ENCODE data around the gene PLA2G2C.

The PLA2G2C gene

DNA sequence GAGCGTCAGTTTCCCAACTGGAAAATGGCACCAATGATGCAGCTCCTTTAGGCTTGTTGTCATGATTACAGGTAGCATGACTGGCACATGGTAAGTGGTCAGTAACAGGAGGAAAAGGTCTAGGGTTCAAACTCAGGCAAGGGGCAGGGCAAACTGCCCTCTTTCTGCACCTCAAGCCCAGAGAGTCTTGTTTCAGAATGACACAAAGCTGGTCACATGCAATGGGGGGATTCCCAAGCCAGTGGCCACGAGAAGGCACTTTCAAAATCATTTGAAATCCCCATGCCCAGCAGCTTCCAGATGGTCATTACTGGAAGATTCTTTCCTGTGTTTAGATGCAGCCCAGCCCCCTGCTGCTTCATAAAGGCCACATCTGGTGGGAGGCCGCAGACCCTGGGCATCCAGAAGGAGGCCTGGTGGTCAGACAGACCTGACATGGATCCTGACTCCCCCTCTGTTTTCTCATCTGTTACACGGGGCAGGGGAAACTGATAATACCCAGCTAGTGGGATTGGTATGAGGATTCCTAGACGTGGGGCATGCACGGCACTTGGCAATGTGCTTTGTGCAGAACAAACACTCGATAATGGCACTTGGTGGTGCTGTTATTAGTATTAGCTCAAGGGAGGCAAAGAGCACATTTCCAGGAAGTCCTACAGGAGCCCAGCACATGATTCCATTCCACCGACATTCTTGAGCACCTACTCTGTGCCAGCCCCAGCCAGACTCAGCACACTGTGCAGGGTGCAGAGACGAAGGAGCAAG, 60.1 kb downstream of the PLA2G2C start:
- no peak for TF ChIP-seq TAF1 (IDR thresholded peaks at IDR 0.05; ENCODE audit: borderline replicate concordance, insufficient read depth, low read length)
- no peak for TF ChIP-seq FOXP2 (optimal IDR thresholded peaks at IDR 0.05; ENCODE audit: borderline replicate concordance, extremely low read depth, extremely low read length, insufficient read depth)
- TF ChIP-seq POLR2AphosphoS5 (IDR thresholded peaks at IDR 0.05; ENCODE audit: low read depth, low read length): no peak
- no peak for TF ChIP-seq SIN3A (IDR thresholded peaks at IDR 0.05; ENCODE audit: borderline replicate concordance, insufficient read depth, low read length)
- TF ChIP-seq, protein P1, sequence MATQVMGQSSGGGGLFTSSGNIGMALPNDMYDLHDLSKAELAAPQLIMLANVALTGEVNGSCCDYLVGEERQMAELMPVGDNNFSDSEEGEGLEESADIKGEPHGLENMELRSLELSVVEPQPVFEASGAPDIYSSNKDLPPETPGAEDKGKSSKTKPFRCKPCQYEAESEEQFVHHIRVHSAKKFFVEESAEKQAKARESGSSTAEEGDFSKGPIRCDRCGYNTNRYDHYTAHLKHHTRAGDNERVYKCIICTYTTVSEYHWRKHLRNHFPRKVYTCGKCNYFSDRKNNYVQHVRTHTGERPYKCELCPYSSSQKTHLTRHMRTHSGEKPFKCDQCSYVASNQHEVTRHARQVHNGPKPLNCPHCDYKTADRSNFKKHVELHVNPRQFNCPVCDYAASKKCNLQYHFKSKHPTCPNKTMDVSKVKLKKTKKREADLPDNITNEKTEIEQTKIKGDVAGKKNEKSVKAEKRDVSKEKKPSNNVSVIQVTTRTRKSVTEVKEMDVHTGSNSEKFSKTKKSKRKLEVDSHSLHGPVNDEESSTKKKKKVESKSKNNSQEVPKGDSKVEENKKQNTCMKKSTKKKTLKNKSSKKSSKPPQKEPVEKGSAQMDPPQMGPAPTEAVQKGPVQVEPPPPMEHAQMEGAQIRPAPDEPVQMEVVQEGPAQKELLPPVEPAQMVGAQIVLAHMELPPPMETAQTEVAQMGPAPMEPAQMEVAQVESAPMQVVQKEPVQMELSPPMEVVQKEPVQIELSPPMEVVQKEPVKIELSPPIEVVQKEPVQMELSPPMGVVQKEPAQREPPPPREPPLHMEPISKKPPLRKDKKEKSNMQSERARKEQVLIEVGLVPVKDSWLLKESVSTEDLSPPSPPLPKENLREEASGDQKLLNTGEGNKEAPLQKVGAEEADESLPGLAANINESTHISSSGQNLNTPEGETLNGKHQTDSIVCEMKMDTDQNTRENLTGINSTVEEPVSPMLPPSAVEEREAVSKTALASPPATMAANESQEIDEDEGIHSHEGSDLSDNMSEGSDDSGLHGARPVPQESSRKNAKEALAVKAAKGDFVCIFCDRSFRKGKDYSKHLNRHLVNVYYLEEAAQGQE (IDR thresholded peaks at IDR 0.05; ENCODE audit: insufficient read depth in 1 of 2, low read depth in 2 of 2, low read length in 2 of 2): no peak

DNA sequence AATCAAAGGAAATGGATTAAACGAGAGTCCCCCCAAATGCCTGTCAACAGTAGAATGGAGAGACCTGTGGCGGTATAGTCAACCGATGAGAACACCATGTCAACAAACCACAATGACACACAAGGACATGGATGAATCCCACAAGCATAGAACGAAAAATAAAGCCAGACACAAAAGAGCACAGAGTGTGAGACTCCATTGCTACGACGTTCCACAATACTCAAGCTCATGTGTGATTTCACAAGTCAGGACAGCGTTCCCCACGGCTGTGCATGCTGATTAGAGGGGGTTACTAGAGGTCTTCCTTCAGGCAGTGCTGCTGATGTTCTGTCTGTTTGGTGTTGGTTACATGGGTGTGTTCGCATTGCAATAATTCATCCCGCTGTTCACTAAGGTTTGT, 61.2 kb downstream of the PLA2G2C start:
- TF ChIP-seq FOXP2 (optimal IDR thresholded peaks at IDR 0.05; ENCODE audit: borderline replicate concordance, extremely low read depth, extremely low read length, insufficient read depth) (no peak), SIN3A (IDR thresholded peaks at IDR 0.05; ENCODE audit: borderline replicate concordance, insufficient read depth, low read length) (no peak), TAF1 (IDR thresholded peaks at IDR 0.05; ENCODE audit: borderline replicate concordance, insufficient read depth, low read length) (no peak), POLR2AphosphoS5 (IDR thresholded peaks at IDR 0.05; ENCODE audit: low read depth, low read length) (no peak)
- TF ChIP-seq, protein P1 (IDR thresholded peaks at IDR 0.05; ENCODE audit: insufficient read depth in 1 of 2, low read depth in 2 of 2, low read length in 2 of 2): no peak

DNA sequence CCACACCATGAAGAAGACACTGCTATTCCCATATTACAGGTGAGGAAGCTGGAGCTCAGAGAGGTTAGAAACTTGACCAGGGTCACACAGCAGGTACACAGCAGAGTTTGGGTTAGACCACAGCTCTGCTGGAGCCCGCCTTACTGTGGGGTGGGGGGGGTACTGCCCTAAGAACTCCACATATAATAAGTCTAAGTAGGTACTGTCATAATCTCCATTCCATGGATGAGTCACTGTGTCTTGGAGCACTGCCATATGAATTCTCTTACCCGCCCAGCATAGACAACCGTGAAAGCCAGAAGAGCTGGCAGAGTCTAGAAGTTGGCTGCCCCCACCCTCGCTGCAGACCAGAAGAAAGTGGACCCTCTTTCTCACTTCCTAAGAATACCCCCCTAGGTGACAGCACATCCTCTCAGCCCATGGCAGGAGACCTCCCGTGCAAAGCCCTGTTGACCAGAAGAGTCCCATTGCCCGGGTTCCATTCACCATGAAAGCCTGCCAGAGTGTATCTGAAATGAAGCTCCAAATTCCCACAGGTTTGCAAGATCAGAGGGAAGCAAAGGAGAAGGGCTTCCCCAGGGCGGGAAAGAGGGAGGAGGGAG, 61.8 kb downstream of the PLA2G2C start:
- TF ChIP-seq SIN3A (IDR thresholded peaks at IDR 0.05; ENCODE audit: borderline replicate concordance, insufficient read depth, low read length): no peak
- TF ChIP-seq, protein P1 (IDR thresholded peaks at IDR 0.05; ENCODE audit: insufficient read depth in 1 of 2, low read depth in 2 of 2, low read length in 2 of 2): no peak
- TF ChIP-seq FOXP2 (optimal IDR thresholded peaks at IDR 0.05; ENCODE audit: borderline replicate concordance, extremely low read depth, extremely low read length, insufficient read depth): no peak
- TF ChIP-seq POLR2AphosphoS5 (IDR thresholded peaks at IDR 0.05; ENCODE audit: low read depth, low read length): no peak
- no peak for TF ChIP-seq TAF1 (IDR thresholded peaks at IDR 0.05; ENCODE audit: borderline replicate concordance, insufficient read depth, low read length)

GRCh38 chr1:20123722-20124455, 62.4 kb downstream of the PLA2G2C start:
- TF ChIP-seq, protein P1 (IDR thresholded peaks at IDR 0.05; ENCODE audit: insufficient read depth in 1 of 2, low read depth in 2 of 2, low read length in 2 of 2): no peak
- TF ChIP-seq FOXP2 (optimal IDR thresholded peaks at IDR 0.05; ENCODE audit: borderline replicate concordance, extremely low read depth, extremely low read length, insufficient read depth) (no peak), SIN3A (IDR thresholded peaks at IDR 0.05; ENCODE audit: borderline replicate concordance, insufficient read depth, low read length) (no peak), TAF1 (IDR thresholded peaks at IDR 0.05; ENCODE audit: borderline replicate concordance, insufficient read depth, low read length) (no peak), POLR2AphosphoS5 (IDR thresholded peaks at IDR 0.05; ENCODE audit: low read depth, low read length) (no peak)
